ENCODE data around the gene ANKRD33B. TPM values are rescaled to one million over a fixed set of nuclear protein-coding genes. Genes with fewer than 3 reads are reported as not detected.

The ANKRD33B gene
- polyA plus RNA-seq, 3 donors: 0.05 TPM; not detected in 2

GRCh38 chr5:10634050-10634449 is 70.2 kb downstream of the ANKRD33B start:
- no peak overlapping the region for H3K9ac ChIP-seq (ENCODE audit: insufficient read depth, low read length, poor library complexity, severe bottlenecking)
- H3K27me3 ChIP-seq (ENCODE audit: control insufficient read depth in 2 of 2, insufficient read depth in 2 of 2, low read length in 2 of 2): no peaks in the 10 kb centered on the region
- peaks cover 61% of the 10 kb centered on the region for H3K4me1 Mint-ChIP-seq
- peaks cover 5% of the 10 kb centered on the region for H3K79me2 ChIP-seq (ENCODE audit: insufficient read depth, low read length)
- peak overlapping the region in 1 of 2 donors; percentile 98 for H3K27ac ChIP-seq (ENCODE audit: low read depth in 1 of 2, low read length in 2 of 2)
- H3K9me3 ChIP-seq (replicated peaks in 1 of 2; ENCODE audit: control insufficient read depth in 1 of 2, insufficient read depth in 1 of 2, low read length in 2 of 2): peaks cover 0 to 5% of the 10 kb centered on the region in 2 donors
- peaks cover 5 to 12% (median 8%) of the 10 kb centered on the region in 7 donors for H3K9me3 Mint-ChIP-seq
- peak; percentile 39 to 62 (median 53) for DNase-seq
- H3K36me3 ChIP-seq (replicated peaks in 1 of 2; ENCODE audit: control insufficient read depth in 1 of 2, insufficient read depth in 2 of 2, low read length in 2 of 2): no peaks in the 10 kb centered on the region
- H3K36me3 Mint-ChIP-seq: peaks cover 5 to 7% of the 10 kb centered on the region in 2 donors
- H3K4me3 Mint-ChIP-seq: no peak overlapping the region
- H3K4me3 ChIP-seq (replicated peaks in 1 of 3; ENCODE audit: low read depth in 2 of 3, low read length in 3 of 3): no peak overlapping the region
- H3K27ac Mint-ChIP-seq: peak overlapping the region in 6 of 7 donors; percentile 97 to 99 (median 98)
- no peak for TF ChIP-seq CTCF (IDR thresholded peaks at IDR 0.05)
- H3K27me3 Mint-ChIP-seq (ENCODE audit: low read depth in 3 of 3): peaks cover 2 to 12% (median 5%) of the 10 kb centered on the region in 3 donors
- H4K20me1 ChIP-seq (ENCODE audit: insufficient read depth, low read length): no peaks in the 10 kb centered on the region
- intact Hi-C loops (cut with micrococcal nuclease): loop anchor here (5.0 to 10.0 kb wide), 5 partner anchors 128 to 369 kb away; partner anchors contain the start of genes DAP (in 2 of the 2) and MARCHF6 (in 1 of the 2)
- H2AFZ ChIP-seq (ENCODE audit: insufficient read depth, low read depth, low read length, poor library complexity, severe bottlenecking): no peak overlapping the region
- WGBS (ENCODE audit: insufficient coverage): 63% methylated on average over 1 of the region's 4 CpGs
- H3K4me2 ChIP-seq (replicated peaks; ENCODE audit: extremely low read depth, low read length, poor library complexity, severe bottlenecking): no peak overlapping the region
- H3K4me1 ChIP-seq (ENCODE audit: control insufficient read depth in 1 of 2, insufficient read depth in 2 of 2, low read length in 2 of 2): peaks cover 54 to 61% of the 10 kb centered on the region in 2 donors

DNA sequence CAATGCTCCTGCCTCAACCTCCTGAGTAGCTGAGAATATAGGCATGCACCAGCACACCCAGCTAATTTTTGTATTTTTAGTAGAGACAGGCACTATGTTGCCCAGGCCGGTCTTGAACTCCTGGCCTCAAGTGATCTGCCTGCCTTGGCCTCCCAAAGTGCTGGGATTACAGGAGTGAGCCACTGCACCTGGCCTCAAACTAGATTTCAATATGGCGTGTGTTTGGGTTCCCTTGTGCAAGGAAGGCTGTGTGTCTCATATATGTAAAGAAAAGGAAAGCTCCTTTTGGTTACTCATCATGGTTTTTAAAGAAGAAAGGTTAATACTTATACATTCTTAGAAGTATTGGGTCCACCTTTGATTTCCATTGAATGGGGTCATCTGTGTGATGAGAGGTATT is 70.7 kb downstream of the ANKRD33B start:
- peak overlapping the region in 1 of 3 experiments; percentile 36 for H3K4me3 ChIP-seq (replicated peaks in 1 of 3; ENCODE audit: low read depth in 2 of 3, low read length in 3 of 3)
- peaks cover 2 to 12% (median 2%) of the 10 kb centered on the region in 3 donors for H3K27me3 Mint-ChIP-seq (ENCODE audit: low read depth in 3 of 3)
- no peaks in the 10 kb centered on the region for H4K20me1 ChIP-seq (ENCODE audit: insufficient read depth, low read length)
- no peaks in the 10 kb centered on the region for H3K36me3 ChIP-seq (replicated peaks in 1 of 2; ENCODE audit: control insufficient read depth in 1 of 2, insufficient read depth in 2 of 2, low read length in 2 of 2)
- peak overlapping the region in 5 of 7 donors; percentile 87 to 99 (median 97) for H3K27ac Mint-ChIP-seq
- H3K36me3 Mint-ChIP-seq: peaks cover 5 to 7% of the 10 kb centered on the region in 2 donors
- peaks cover 5 to 12% (median 8%) of the 10 kb centered on the region in 7 donors for H3K9me3 Mint-ChIP-seq
- H3K4me2 ChIP-seq (replicated peaks; ENCODE audit: extremely low read depth, low read length, poor library complexity, severe bottlenecking): peak overlapping the region; percentile 49
- H3K27ac ChIP-seq (ENCODE audit: low read depth in 1 of 2, low read length in 2 of 2): peak overlapping the region in 1 of 2 donors; percentile 98
- H3K4me1 ChIP-seq (ENCODE audit: control insufficient read depth in 1 of 2, insufficient read depth in 2 of 2, low read length in 2 of 2): peaks cover 54 to 61% of the 10 kb centered on the region in 2 donors
- no peak for TF ChIP-seq CTCF (IDR thresholded peaks at IDR 0.05)
- H3K9me3 ChIP-seq (replicated peaks in 1 of 2; ENCODE audit: control insufficient read depth in 1 of 2, insufficient read depth in 1 of 2, low read length in 2 of 2): peaks cover 0 to 5% of the 10 kb centered on the region in 2 donors
- no peak overlapping the region for H3K9ac ChIP-seq (ENCODE audit: insufficient read depth, low read length, poor library complexity, severe bottlenecking)
- DNase-seq: no peak
- H3K4me3 Mint-ChIP-seq: no peak overlapping the region
- peaks cover 61% of the 10 kb centered on the region for H3K4me1 Mint-ChIP-seq
- H3K27me3 ChIP-seq (ENCODE audit: control insufficient read depth in 2 of 2, insufficient read depth in 2 of 2, low read length in 2 of 2): no peaks in the 10 kb centered on the region
- peaks cover 5% of the 10 kb centered on the region for H3K79me2 ChIP-seq (ENCODE audit: insufficient read depth, low read length)
- WGBS (ENCODE audit: insufficient coverage): 100% methylated on average over 1 of the region's 2 CpGs
- no peak overlapping the region for H2AFZ ChIP-seq (ENCODE audit: insufficient read depth, low read depth, low read length, poor library complexity, severe bottlenecking)
- intact Hi-C loops (cut with micrococcal nuclease): loop anchor here (5.0 to 10.0 kb wide), 5 partner anchors 128 to 370 kb away; partner anchors contain the start of genes DAP (in 2 of the 2) and MARCHF6 (in 1 of the 2)

Measured in CD14-positive monocyte (primary cell).